ENCODE results near the gene THAP7. TPM values are rescaled to one million over a fixed set of nuclear protein-coding genes. Genes with fewer than 3 reads are reported as not detected.

THAP7 gene, protein sequence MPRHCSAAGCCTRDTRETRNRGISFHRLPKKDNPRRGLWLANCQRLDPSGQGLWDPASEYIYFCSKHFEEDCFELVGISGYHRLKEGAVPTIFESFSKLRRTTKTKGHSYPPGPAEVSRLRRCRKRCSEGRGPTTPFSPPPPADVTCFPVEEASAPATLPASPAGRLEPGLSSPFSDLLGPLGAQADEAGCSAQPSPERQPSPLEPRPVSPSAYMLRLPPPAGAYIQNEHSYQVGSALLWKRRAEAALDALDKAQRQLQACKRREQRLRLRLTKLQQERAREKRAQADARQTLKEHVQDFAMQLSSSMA
- total RNA-seq (2012; rRNA removed) (13.3 and 14.2 TPM in 2 replicates), polyA plus RNA-seq (2012; rRNA removed) (19.8 and 23.2 TPM in 2 replicates), Bru-seq, nascent RNA (percentile 53 among the genes with signal in this experiment), BruChase-seq, experiment 1, labeled RNA remaining after a 6-hour chase (percentile 38 among the genes with signal in this experiment), BruChase-seq, experiment 2, labeled RNA remaining after a 2-hour chase (percentile 46 among the genes with signal in this experiment)
- polyA plus RNA-seq (2012; cell fraction: cytosol; rRNA removed): 20.8 and 28.8 TPM in 2 replicates
- polyA plus RNA-seq (2012; cell fraction: nucleus; rRNA removed; ENCODE audit: low replicate concordance): 38.3 and 68.2 TPM in 2 replicates
- long read RNA-seq, transcript THAP7-208 (3 exons, 1,957 nt): minor isoform, 8 of 26 reads
- long read RNA-seq, transcript THAP7-204 (2 exons, 1,809 nt): major isoform, 11 of 26 reads
- long read RNA-seq, partial matches to known transcripts: 0 of 26 reads
- long read RNA-seq, other reads (novel, unspliced or antisense): 3 of 26 reads

DNA sequence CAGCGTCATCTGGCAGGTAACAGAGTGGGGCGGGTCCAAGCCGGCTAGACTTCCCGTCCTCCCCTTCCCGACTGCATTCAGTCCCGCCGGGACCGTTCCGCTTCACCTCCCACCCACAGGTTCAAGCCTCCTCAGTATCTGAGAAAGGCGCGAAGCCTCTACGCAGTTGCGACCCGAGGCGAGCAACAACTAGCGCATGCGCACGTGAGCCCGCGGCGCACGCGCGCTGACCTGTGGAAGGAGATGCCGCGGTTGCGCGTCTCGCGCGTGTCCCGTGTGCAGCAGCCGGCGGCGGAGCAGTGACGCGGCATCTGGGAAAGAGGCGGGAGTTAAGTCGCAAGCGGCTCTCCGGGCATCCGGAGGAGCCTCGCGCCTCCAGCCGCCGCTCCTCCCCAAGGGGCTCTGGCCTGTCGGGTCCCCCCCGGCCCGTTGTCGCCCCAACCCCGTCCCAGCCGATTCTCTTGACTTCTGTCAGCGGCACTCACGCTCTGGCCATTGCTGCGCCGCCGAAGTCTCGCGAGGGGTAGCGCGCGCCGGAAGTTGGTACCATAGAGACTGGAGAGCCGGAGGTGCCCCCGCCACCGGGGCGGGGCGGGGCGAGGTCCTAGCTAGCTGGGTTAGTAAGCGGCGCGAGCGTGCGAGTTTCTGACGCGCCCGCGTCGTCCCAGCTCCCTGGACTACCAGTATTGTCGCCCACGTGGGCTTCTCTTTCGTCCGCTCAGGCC is at the start of gene THAP7:
THAP7 (minus strand) TSS at position 518 of the 725 bp plus-strand sequence; CDS start at position 311, 207 bp downstream.
- H3K4me2 ChIP-seq (ENCODE audit: low read depth, low read length): peak within 1 kb of the TSS; percentile 97
- peak within 1 kb of the TSS; percentile 95 for H3K9ac ChIP-seq (ENCODE audit: low read depth, low read length)
- H3K36me3 ChIP-seq (ENCODE audit: control insufficient read depth, insufficient read depth, low read length): peaks cover 25% of the 10 kb centered on the region; the same call in 1 of the 2 replicates
- H3K14ac ChIP-seq (replicated peaks; ENCODE audit: low read depth, low read length): peak within 1 kb of the TSS; percentile 96
- H3K9me1 ChIP-seq (ENCODE audit: insufficient read depth, low read length): peaks cover 13% of the 10 kb centered on the region; the same call in 1 of the 2 replicates
- peak within 1 kb of the TSS; percentile 50; the same call in 1 of the 2 replicates for H2BK120ac ChIP-seq (ENCODE audit: low read depth, low read length)
- peak; percentile 93 for DNase-seq
- ATAC-seq (ENCODE audit: low read depth): peak; percentile 91
- BruUV-seq (replicated peaks): no TSS peak
- peak within 1 kb of the TSS; percentile 93 for H4K5ac ChIP-seq (ENCODE audit: low read depth, low read length)
- dilution Hi-C loops (cut with HindIII; ENCODE audit: low sequenced_read_pairs, unreplicated experiment): no loop called here
- ChIA-PET POLR2A (ENCODE audit: unreplicated experiment) (interaction anchor here (1.0 kb wide), 1 partner anchor 13 kb away, joined by 3 read pairs; the partner anchor contains the start of gene P2RX6), CTCF (interaction anchor here (1.0 to 1.2 kb wide), 2 partner anchors 19 to 116 kb away, joined by 3 read pairs; no protein-coding TSS in a partner anchor)
- H3K4me3 ChIP-seq (ENCODE audit: insufficient read depth, low read depth, low read length): peak within 1 kb of the TSS; percentile 75
- peak within 1 kb of the TSS; percentile 77 for H2AK5ac ChIP-seq (ENCODE audit: low read depth, low read length)
- H2AFZ ChIP-seq (replicated peaks; ENCODE audit: low read length, poor library complexity): peak within 1 kb of the TSS; percentile 97
- H3K79me1 ChIP-seq (ENCODE audit: low read depth in 1 of 2, low read length in 2 of 2): peaks cover 19 to 49% of the 10 kb centered on the region in 2 experiments
- H4K20me1 ChIP-seq (ENCODE audit: insufficient read depth, low read length): peaks cover 9% of the 10 kb centered on the region; the same call in 1 of the 2 replicates
- peak within 1 kb of the TSS; percentile 26; the same call in 1 of the 2 replicates for H2BK20ac ChIP-seq (ENCODE audit: low read depth, low read length)
- peaks cover 15% of the 10 kb centered on the region for H3K4me1 ChIP-seq (ENCODE audit: control insufficient read depth, insufficient read depth, low read length)
- H4K91ac ChIP-seq (ENCODE audit: insufficient read depth, low read depth, low read length): peak within 1 kb of the TSS; percentile 89
- H3K4ac ChIP-seq (ENCODE audit: low read depth, low read length): peak within 1 kb of the TSS; percentile 90
- H3K27ac ChIP-seq (ENCODE audit: insufficient read depth, low read length): peak within 1 kb of the TSS; percentile 93
- H3K18ac ChIP-seq (ENCODE audit: low read depth, low read length): peak within 1 kb of the TSS; percentile 86
- peak within 1 kb of the TSS; percentile 84 for H2BK5ac ChIP-seq (ENCODE audit: low read depth, low read length, poor library complexity, severe bottlenecking)
- 0% methylated on average over 30 of the region's 83 CpGs; no CpG with 5 or more reads in 1 of the 2 experiments for WGBS, 2 experiments (ENCODE audit: extremely low coverage in 2 of 2, insufficient read length in 1 of 2)
- H4K8ac ChIP-seq (ENCODE audit: low read depth in 2 of 2, low read length in 2 of 2): peak within 1 kb of the TSS; percentile 91 to 97
- peak within 1 kb of the TSS; percentile 14; the same call in 1 of the 3 replicates for H2BK15ac ChIP-seq (ENCODE audit: low read depth, low read length)
- H3K27me3 ChIP-seq (ENCODE audit: control insufficient read depth, insufficient read depth, low read length): no peaks in the 10 kb centered on the region
- H3K56ac ChIP-seq (ENCODE audit: extremely low read depth, insufficient read depth, low read length): peak within 1 kb of the TSS; percentile 93
- H2AK9ac ChIP-seq (replicated peaks; ENCODE audit: low read depth, low read length, poor library complexity): peak within 1 kb of the TSS; percentile 100
- H3K23ac ChIP-seq (ENCODE audit: low read depth, low read length): peak within 1 kb of the TSS; percentile 93
- intact Hi-C loops (cut with micrococcal nuclease): loop anchor here (1.0 kb wide), 1 partner anchor 44 kb away; the partner anchor contains the start of gene LRRC74B
- in situ Hi-C loops (cut with MboI; ENCODE audit: low sequenced_read_pairs): no loop called here
- no peaks in the 10 kb centered on the region for H3K9me3 ChIP-seq (ENCODE audit: control insufficient read depth, insufficient read depth, low read length)
- TF ChIP-seq BHLHE40 (IDR thresholded peaks at IDR 0.05; ENCODE audit: low read depth, low read length): peak; percentile 93
- peak; percentile 98 for TF ChIP-seq MAZ (IDR thresholded peaks at IDR 0.05; ENCODE audit: borderline replicate concordance, low read depth, low read length)
- no peak for TF ChIP-seq NFE2L2 (IDR thresholded peaks at IDR 0.05; ENCODE audit: low read depth, low read length)
- TF ChIP-seq MAFK (IDR thresholded peaks at IDR 0.05; ENCODE audit: low read depth, low read length): no peak
- no peak for TF ChIP-seq RAD21 (IDR thresholded peaks at IDR 0.05; ENCODE audit: low read length)
- TF ChIP-seq RFX5 (IDR thresholded peaks at IDR 0.05; ENCODE audit: low read depth, low read length): no peak
- TF ChIP-seq POLR2A (IDR thresholded peaks at IDR 0.05; ENCODE audit: low read depth, low read length): peak; percentile 88
- TF ChIP-seq, protein P1, sequence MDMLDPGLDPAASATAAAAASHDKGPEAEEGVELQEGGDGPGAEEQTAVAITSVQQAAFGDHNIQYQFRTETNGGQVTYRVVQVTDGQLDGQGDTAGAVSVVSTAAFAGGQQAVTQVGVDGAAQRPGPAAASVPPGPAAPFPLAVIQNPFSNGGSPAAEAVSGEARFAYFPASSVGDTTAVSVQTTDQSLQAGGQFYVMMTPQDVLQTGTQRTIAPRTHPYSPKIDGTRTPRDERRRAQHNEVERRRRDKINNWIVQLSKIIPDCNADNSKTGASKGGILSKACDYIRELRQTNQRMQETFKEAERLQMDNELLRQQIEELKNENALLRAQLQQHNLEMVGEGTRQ (IDR thresholded peaks at IDR 0.05; ENCODE audit: low read depth, low read length): peak; percentile 77
- peak; percentile 80; the same call in 1 of the 2 replicates for TF ChIP-seq MXI1 (IDR thresholded peaks at IDR 0.05; ENCODE audit: borderline replicate concordance, low read depth, low read length)
- TF ChIP-seq, protein P2, sequence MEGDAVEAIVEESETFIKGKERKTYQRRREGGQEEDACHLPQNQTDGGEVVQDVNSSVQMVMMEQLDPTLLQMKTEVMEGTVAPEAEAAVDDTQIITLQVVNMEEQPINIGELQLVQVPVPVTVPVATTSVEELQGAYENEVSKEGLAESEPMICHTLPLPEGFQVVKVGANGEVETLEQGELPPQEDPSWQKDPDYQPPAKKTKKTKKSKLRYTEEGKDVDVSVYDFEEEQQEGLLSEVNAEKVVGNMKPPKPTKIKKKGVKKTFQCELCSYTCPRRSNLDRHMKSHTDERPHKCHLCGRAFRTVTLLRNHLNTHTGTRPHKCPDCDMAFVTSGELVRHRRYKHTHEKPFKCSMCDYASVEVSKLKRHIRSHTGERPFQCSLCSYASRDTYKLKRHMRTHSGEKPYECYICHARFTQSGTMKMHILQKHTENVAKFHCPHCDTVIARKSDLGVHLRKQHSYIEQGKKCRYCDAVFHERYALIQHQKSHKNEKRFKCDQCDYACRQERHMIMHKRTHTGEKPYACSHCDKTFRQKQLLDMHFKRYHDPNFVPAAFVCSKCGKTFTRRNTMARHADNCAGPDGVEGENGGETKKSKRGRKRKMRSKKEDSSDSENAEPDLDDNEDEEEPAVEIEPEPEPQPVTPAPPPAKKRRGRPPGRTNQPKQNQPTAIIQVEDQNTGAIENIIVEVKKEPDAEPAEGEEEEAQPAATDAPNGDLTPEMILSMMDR (conservative IDR thresholded peaks at IDR 0.05; ENCODE audit: low read depth, low read length): no peak
- TF ChIP-seq CEBPB (IDR thresholded peaks at IDR 0.05; ENCODE audit: low read depth, low read length): no peak
